ENCODE measurements around the gene RNPS1.

RNPS1 gene, protein sequence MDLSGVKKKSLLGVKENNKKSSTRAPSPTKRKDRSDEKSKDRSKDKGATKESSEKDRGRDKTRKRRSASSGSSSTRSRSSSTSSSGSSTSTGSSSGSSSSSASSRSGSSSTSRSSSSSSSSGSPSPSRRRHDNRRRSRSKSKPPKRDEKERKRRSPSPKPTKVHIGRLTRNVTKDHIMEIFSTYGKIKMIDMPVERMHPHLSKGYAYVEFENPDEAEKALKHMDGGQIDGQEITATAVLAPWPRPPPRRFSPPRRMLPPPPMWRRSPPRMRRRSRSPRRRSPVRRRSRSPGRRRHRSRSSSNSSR

DNA sequence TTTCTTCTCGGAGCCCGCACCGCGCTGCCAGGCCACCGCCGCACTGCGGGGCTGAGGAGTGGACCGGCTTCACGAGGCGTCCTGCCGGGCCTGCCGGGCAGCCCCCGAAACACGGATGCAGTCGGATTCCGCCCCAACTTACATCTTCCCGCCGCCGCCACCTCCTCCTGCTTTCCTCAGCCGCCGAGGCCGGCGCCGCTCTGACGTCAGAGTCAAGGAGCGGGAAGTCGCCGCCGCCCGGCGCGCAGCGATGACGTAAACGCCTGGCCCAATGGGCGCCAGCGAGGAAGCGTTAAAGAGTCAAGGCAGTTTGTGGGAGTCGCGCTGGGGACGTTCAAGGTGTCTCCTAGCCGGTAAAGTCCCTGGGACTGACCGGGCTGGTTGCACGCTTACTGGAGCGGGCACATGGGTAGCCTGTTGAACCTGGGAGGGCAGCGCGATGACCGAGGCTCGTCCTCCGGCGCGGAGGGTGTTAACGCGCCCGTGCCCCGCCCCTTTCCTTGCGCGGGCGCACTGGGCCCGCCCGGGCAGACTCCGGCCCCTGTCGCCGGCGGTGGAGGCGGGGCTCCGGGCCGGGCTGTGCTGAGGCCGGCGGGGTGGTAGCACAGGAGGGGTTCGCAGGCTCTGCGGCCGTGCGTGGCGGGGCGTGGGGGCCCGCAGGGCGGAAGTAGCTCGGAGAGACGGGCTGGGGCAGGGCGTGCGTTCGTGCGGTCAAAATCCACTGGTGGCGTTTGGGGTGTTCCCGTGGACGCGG, at the start of gene RNPS1:
TSS of gene RNPS1 (minus strand) at position 214 of the 754 bp plus-strand sequence. CDS start 3,483 bp downstream, outside the sequence.
- DNase-seq (ENCODE audit: low spot score), result peak; percentile 98

GRCh38 chr16:2317231-2318020, 49.5 kb upstream of the RNPS1 start:
- no peak for DNase-seq (ENCODE audit: low spot score)

DNA sequence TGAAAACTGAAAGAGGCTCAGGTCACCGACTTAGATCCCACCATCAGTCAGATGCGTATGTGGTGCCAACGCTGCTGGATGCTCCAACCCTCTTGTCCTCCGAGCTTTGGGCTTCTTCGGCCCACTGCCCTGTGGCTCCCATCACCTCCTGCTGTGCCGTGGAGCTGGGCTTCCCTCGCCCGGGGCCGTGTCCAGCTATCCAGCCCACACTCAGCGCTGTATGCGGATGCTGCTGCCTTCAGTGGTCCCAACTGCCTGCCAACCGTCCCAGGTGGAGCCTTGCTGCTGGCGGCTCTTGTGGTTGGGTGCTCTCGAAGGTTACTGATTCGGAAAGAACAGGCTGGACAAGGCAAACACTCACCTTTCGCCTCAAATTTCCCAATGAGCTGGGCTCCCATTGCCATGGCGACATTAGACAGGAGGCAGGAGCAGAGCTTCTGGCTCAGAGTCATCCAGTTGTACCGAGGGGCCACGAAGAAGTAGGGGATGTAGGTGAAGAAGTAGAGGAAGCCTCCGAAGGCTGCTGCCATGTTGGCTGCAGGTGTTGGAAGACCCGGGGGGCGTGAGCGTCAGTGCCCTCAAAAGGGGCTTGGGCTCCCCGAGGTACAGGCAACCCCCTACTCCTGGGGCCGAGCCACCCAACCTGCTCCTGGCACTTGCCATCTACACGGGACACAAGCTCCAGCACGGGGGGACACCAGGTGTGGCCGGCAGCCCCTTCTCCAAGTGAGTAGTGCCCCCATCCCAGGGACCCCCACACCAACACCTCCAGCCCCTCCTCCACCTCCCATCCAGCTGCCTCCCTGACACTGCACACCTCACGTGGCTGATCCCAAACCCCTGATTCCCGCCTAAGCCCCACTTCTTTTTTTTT, 40.4 kb upstream of the RNPS1 start:
- no peak for DNase-seq (ENCODE audit: low spot score)

DNA sequence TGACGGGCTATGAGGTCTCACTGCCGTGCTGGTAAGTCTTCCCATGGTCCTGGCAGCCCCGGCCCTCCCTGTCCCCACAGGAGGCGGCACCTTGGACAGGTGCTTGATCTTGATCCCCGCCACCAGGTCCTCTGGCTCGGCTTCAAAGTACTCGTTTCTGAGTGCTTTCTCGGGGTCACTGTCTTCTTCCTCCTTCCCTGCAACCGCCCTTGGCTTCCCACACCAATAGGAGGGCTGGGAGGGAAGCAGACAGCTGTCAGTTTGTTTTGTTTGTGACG, 31.9 kb upstream of the RNPS1 start:
- no peak for DNase-seq (ENCODE audit: low spot score)

GRCh38 chr16:2299121-2299914, 31.4 kb upstream of the RNPS1 start:
- DNase-seq (ENCODE audit: low spot score), result no peak

- no peak for DNase-seq (ENCODE audit: low spot score)
Measured at GRCh38 chr16:2298621-2299020, 30.7 kb upstream of the RNPS1 start.

DNA sequence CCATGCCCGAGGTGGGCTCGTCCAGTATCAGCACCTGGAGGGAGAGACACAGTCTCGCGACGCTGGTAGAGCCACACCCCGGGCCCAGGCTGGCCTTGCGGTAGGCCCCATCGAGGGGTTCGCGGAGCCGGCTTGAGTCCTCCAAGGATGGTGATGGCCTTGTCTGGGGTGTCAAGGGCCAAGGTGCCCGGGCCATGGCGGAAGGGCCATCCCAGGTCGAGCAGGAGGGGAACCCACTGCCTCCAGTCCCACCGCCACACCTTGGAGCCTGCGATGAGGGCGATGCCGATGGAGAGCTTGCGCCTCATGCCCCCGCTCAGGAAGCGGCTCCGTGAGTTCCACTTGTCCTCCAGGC, 29.6 kb upstream of the RNPS1 start:
- no peak for DNase-seq (ENCODE audit: low spot score)

GRCh38 chr16:2296661-2297505, 29.0 kb upstream of the RNPS1 start:
- peak; percentile 54 for DNase-seq (ENCODE audit: low spot score)

DNA sequence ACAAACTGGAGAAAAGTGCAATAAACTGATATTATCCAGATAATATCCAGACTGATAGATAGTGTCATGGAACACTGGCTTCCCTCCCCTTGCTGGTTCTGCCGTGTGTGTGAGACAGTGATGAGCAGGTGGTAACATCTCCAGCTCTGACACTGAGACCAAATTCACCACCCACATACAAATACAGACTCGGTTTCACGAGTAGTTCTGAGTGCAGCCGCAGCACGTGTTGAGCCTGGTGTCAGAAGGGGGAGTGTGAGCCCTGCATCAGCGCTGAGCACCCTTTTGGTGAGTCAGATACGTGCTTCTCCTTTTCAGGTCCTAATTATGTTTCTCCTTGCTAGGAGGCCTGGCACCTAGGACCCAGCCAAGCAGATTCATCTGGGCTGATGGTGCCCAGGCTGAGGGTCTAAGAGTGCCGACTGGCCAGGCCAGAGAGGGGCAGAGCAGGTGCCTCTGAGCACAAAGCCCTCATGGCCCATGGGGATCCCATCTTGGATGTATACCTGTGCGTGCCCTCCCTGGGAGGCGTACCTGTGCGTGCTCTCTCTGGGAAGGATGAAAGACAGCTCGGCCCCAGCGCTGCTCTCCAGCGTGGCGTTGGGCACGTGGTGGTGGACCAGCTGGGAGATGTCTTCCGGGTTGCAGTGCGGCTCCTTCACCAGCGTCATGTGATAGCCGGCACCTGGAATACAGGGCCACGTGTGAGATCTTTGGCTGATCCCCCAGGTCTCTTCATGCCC, 27.3 kb upstream of the RNPS1 start:
- no peak for DNase-seq (ENCODE audit: low spot score)

GRCh38 chr16:2292221-2292620, 24.3 kb upstream of the RNPS1 start:
- no peak for DNase-seq (ENCODE audit: low spot score)

DNA sequence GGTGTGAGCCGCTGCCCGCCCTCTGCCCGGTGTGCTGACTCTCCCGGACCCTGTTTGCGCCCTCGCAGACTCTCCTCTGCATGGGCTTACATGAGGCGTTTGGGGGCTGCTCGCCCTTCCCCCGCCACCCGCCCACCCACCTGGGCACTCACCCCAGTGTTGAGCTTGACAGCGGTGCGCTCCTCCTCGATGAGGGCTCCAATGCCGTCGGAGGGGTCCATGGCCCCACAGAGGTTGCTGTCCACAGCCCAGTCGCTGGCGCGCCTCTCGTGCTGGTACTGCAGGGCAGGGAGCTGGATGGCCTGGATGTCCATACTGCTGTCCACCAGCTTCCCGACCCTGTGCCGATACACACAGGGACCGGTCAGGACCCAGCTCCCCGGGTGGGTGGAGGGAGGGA, 21.4 kb upstream of the RNPS1 start:
- DNase-seq (ENCODE audit: low spot score), result no peak

DNA sequence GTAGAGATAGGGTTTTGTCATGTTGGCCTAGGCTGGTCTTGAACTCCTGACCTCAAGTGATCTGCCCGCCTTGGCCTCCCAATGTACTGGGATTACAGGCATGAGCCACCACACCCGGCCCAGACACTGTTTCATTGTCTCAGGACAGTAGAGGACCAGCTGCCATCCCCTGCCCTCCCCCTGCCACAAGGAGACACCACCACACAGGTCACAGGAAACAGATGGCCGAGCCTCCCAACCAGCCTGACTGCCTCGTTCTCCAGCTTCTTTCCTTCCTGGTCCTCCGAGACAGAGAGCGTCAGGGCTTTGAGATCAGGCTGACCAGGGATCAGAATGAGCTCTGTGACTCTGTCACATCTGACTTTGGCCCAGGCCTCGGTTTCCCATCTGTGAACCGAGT, 20.8 kb upstream of the RNPS1 start:
- DNase-seq (ENCODE audit: low spot score), result no peak

DNA sequence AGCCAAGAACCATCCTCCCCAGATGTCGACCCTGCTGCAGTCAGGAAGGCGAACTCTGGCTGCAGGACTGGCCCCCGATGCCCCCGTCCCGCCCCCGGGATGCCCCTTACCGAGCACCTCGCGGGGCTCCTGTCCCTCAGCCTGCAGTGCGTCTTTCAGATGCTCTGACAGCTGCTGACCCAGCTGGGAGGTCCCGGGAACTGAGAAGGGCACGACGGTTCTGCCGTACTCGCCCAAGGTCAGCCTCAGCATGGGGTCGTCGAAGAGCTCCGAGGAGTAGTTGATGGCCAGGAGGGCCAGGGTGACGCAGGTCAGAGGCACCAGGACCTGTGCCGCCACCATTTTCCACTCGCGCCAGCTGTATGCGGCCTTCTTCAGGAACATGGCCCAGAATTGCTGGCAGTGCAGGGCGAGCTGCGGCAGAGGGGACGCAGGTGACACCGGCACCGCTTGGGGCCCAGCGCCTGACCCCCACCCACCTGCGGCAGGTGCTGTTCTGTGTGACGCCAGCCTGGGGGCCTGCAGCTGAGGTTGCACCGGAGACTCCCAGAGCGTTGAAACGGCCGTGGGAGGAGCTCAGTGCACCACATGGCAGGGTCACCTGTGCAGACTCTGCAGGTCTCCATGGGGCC, 20.1 kb upstream of the RNPS1 start:
- no peak for DNase-seq (ENCODE audit: low spot score)

DNA sequence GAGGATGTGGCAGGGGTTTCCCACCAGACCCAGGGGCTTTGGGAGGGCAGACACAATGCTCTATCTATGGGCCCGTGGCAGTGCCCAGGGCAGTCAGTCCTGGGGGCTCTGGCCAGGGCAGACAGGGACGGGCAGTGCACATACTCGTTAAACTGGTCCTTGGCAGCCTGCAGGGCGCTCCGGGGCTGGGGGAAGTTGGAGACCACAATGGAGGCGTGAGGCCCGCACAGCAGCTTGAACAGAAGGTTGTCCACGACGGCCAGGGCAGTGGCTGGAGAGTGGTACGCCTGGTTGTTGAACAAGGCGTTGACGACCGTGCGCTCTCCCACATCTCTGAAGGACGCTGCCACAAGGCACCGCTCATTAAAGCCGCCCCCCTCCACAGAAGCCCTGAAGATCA, 18.6 kb upstream of the RNPS1 start:
- no peak for DNase-seq (ENCODE audit: low spot score)

- no peak for DNase-seq (ENCODE audit: low spot score)
Measured at GRCh38 chr16:2285731-2286191, 17.8 kb upstream of the RNPS1 start.

DNA sequence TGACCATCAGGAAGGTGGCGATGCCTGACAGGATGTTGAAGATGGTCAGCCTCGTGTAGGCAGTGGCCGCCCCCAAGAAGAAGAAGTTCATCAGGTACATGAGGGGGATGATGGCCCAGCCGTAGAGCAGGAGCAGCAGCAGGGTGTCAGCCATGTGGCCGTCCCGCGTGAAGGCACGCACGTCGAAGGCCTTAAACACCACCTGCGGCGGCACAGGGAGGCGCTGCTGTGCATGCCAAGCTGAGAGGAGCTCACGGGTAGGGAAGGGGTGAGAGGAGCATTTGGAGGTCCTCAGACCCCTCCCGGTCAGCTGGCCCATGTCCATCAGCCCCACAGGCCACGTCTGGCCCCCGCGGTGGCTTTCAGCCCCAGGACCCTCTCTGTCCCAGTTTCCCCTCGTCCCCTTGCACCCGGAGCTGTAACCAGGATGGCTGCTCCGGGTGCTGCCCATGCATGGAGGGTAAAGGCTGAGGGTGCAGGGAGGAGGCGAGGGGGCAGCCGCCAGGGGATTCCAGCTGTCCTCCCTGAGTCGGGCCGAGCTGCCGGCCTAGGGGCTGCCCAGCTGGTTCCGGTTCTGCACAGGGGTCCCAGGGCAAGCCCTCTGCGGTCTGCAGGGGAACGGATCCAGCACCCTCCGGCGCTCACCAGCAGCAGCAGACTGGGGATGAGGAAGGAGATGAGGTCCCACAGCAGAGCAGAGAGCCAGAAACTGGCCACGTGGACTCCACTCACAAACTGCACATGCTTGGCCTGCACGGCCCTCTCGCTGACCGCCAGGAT, 17.1 kb upstream of the RNPS1 start:
- no peak for DNase-seq (ENCODE audit: low spot score)

DNA sequence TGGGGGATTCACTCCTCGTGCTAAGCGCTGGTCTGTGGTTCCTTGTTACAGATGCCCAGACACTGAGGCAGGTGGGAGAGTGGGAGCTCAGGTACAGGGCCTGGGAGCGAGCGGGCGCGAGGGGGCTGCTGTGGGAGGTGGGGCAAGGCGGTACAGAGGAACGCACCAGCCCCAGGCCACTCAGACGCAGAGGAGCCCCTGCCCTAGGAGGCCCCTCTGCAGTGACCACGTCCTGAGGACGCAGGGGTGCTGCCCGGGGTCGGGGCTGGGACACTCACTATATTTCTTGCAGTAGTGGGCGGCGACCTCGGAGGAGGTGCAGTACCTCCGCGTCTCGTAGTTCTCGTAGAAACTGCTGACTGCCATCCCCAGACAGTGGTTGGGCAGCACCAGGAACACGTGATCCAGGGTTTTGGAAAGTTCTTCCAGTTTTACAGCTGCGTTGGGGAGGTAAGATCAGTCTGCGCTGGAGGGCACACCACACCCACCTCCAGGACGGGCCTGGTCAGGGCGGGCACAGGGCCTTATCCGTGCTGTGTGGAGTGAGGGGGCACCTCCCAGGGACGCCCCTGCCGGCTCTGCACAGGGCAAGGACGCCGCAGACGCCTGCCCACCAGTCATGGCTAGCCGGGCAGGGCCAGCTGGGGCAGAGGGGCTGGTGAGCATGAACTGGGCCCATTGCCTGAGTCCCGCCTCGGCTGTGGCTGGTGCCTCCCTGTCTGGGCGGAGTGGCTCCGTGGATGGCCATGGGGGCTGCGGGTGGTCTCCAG, 16.3 kb upstream of the RNPS1 start:
- DNase-seq (ENCODE audit: low spot score), result no peak

Measured in D341Med (cell line).